ENCODE measurements around the gene NSD2.

The NSD2 gene

GRCh38 chr4:1945912-1946311, 74.7 kb downstream of the NSD2 start:
- no peak for DNase-seq

DNA sequence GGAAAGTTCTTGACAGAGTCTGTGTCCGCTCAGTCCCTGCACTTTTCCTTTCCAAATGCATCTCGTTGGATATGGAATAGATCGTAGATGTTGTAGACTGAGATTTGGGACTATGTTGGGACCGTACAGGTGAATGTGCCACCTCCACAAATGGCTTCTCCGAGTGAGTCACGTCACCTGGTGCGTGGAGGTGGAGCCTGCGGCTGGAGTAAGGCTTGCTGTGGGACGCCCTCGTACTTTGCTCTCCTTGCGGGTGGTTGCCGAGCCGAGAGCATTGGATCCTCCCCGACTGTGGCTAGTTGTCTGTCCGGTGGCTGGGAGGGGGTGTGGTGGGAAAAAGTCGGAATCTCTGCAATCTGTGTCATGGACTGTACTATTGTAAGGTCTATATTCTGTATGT, 77.0 kb downstream of the NSD2 start:
- DNase-seq: no peak

DNA sequence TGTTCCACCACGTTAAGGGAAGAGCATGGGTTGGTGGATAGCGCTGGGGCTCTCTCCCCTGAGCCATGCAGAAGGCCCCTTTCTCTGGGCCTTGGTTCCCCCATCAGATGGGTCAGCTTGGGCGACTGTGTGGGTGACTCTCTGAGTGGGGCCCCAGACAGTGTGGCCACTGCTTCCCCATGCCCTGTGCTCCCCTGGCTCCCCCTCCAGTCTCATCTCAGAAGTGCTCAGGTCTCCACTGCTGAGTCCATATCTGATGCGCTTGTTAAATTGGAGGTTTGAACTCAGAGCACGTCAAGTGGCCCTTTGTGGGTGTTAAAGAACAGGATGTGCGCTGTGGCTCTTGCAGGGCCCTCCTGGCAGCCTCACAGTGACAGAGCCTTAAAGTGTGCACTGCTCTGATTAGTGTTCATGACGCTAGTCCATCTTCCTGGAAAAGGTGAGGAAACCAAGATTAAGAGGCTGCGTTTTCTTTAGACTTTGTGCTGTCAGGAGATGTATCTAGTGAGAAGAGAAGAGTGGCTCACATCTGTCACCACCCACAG, 77.8 kb downstream of the NSD2 start:
- DNase-seq: no peak

- no peak for DNase-seq
Measured at GRCh38 chr4:1950369-1950768, 79.2 kb downstream of the NSD2 start.

DNA sequence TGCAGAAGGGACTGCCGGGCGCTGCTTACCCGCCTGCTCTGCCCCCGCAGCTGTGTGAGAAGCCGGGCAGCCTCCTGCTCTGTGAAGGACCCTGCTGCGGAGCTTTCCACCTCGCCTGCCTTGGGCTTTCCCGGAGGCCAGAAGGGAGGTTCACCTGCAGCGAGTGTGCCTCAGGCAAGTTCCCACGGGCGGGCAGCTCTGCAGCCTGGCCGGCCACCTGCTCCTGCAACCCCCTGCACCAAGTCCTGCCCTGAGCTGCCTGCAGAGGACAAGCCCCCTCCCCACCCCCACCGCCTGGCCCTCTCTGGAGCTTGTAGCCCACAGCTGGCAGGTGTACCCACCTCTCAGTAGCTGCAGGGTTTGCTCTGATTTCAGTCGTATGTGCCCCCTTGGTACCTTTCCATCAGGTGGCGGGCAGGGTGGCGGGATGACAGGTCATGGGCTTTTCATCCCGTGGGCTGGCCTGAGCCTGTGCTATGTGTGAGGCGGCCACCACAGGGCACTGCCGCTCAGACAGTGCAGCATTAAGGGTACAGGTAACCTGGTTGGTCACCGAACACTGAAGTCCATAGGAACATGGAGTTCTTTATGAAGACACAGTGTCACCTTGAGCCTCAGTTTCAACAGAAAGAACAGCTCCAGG, 81.0 kb downstream of the NSD2 start:
- DNase-seq: no peak

GRCh38 chr4:1952719-1953118, 81.5 kb downstream of the NSD2 start:
- no peak for DNase-seq

- DNase-seq: no peak
Measured at GRCh38 chr4:1953335-1953734, 82.1 kb downstream of the NSD2 start.

DNA sequence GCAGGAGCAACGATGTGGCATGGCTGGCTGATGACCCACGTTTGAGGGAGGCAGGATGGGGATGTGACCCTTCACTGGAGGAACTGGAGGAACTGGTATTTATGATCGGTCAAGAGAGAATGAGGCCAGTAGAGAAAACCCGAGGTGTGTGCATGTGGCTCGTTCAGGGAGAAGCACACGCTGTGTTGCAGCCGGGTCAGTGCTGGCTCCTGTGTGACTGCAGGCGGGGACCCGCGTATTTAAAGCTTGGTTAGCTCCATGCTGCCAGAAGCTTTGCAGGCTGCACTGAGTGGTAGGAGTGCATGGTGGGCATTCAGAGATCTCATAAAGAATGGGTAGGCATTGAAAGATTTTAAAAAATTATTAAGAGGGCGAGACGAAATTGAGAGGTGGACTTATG, 85.4 kb downstream of the NSD2 start:
- no peak for DNase-seq

GRCh38 chr4:1958276-1959103, 87.3 kb downstream of the NSD2 start:
- no peak for DNase-seq

DNA sequence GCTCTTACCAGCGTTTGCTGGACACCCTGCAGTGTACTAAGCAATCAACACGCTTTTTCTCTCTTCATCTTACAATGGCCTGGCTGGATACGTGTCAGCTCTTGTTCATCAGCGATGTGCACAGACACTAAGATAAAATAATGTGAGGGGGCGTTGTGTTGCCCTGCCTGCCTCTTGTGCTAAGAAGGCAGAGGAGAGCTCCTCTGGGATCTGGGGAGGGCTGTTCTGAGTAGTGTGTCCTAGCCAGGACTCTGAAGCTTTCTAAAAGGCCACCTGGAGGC, 87.9 kb downstream of the NSD2 start:
- no peak for DNase-seq

GRCh38 chr4:1960170-1960825, 89.1 kb downstream of the NSD2 start:
- DNase-seq: no peak

DNA sequence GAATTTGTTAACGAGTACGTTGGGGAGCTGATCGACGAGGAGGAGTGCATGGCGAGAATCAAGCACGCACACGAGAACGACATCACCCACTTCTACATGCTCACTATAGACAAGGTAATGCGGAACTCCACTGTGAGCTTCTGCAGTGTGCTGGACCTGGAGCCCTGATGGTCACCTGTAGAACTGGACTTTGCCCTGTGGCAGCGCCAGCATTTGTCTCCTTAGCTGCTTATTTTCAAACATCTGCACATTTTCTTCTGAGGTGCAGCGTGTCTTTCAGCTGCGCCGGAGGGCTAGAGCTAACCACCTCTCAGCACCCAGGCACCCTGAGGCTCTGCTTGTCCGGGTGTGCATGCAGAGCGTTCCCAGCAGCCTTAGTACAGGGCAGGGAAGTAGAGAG, 89.8 kb downstream of the NSD2 start:
- no peak for DNase-seq

DNA sequence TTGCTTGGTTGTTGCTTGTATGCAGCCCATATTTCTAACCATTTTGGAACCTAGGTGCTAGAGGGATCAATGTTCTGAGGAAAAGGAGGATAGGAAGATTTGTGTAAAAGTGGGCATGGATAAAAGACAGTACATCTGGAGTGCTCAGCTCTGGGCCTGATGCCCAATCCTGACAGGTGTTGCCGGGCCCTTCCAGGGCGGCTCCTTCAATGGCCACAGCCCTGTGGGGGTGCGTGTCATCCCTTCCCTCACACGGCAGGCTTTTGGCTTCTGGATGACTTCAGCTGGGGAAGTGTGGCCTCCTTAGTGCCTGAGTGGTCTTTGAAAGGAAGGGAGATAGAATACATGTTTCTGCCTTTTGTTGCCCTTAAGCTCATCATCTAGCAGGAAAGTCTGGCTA, 90.4 kb downstream of the NSD2 start:
- no peak for DNase-seq

DNA sequence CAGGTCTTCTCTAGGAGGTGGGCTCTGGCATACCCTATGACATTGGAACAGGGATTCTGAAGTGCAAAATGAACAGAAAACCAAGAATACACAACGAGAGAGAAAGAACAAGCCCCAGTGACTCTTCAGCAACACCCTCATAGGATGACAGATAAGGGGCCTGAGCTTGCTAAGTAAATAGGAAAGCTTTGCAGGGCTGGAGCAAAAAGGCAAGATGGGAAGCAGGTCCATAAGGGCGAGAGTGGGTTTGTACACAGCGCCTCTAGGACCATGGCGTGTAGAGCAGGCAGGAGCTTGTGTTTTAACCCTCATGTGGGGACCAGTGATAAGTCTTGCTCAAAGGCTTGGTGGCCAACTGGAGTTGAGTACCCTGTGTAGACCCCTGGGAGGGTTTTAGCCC, 91.8 kb downstream of the NSD2 start:
- no peak for DNase-seq

DNA sequence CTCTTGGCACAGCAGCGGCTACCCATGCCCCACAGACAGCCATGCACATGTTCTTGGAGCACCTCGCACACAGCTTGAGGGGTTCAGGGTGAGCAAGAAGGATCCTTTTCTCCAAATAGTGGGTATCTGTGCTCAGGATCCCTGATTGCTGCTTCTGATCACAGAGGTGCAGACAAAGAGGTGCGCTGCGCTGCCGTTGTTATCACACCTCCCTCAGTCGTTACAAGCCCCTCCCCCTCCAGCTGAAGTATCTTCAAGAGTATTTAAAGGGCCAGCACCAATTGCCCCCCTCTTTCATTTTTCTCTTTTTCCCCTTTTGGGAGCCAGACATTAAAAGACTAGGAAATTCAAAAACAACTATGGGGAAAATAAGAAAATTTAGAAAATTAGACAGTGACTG, 93.2 kb downstream of the NSD2 start:
- DNase-seq: no peak

- DNase-seq: no peak
Measured at GRCh38 chr4:1964971-1965370, 93.8 kb downstream of the NSD2 start.

- DNase-seq: no peak
Measured at GRCh38 chr4:1967512-1968149, 96.4 kb downstream of the NSD2 start.

DNA sequence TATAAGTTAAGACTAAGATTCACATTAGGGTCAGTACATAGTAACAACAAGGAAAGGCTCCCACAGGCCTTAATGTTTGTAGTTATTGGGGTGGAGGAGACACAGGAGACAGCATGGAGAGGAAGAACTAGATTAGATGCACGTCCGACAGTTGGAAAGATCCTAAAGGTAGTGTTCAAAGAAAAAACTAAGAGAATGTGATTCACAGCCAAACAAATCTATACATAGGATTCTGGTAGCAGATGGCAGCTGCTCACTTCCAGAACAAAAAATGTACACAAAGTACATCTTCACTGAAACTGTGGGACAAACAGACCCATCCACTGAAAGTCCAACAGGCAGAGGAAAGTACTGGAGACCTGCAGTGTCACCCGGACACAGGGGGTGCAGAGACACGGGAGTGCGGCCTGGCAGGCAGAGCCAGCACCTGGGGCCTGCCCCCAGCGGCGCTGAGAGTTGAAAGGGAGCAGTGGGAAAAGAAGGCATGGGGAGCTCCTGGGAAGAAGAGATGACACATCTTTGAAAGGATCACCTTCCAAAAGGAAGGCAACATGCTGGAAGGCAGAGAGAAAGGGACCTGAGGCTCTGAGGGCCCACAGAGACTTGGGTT, 97.6 kb downstream of the NSD2 start:
- no peak for DNase-seq

GRCh38 chr4:1969928-1970723, 98.9 kb downstream of the NSD2 start:
- DNase-seq: no peak

DNA sequence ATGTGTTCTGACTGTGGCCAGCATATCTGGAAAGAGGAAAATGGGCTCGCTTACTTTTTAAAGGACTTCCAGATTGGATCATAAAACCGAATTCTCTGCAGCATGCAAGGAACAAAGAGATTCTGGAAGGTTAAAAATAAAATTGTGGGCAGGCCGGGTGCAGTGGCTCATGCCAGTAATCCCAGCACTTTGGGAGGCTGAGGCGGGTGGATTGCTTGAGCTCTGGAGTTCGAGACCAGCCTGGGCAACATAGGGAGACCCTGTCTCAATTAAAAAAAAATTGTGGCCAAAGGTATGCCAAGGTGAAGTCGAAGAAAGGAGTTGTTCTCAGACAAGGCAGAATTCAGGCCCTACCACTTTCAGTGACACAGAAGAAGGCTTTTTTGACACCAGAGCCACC, 99.7 kb downstream of the NSD2 start:
- DNase-seq: no peak

GRCh38 chr4:1971456-1972200, 100.4 kb downstream of the NSD2 start:
- DNase-seq: no peak

DNA sequence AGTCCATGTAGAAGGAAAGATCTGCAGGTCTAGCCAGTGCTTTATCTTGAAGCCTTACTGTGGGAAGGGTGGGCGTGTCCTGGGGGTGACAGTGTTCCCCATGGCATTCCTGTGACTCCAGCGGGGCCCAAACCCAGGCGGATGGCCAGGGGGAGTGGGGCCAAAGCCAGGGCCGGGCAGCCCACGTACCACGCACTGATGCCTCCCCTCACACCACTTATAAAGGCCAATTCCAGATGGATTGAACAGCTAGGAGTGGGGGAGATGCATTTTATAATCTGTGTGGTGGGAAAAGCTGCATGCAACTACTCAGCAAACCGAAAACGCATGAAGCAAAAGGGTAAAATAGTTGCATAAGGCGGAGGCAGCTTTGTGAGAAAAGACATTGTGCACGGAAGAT, 101.2 kb downstream of the NSD2 start:
- DNase-seq: no peak
